Measurements from ENCODE around the gene KISS1R.
"Not testable (repeated sequence)": the region's sequence is repeated elsewhere in the genome, so short reads cannot be mapped to it uniquely, and the experiment has no call there.

KISS1R gene

GRCh38 chr19:953445-954271 is 36.5 kb downstream of the KISS1R start:
- no peak for DNase-seq (ENCODE audit: low read depth)

GRCh38 chr19:954272-954671 is 37.1 kb downstream of the KISS1R start:
- no peak for DNase-seq (ENCODE audit: low read depth)

GRCh38 chr19:954672-955494 is 37.8 kb downstream of the KISS1R start:
- no peak for DNase-seq (ENCODE audit: low read depth)

- DNase-seq (ENCODE audit: low read depth), result no peak
These were observed 39.0 kb downstream of the KISS1R start for GRCh38 chr19:955803-956765.

- DNase-seq (ENCODE audit: low read depth), result no peak
These were observed 39.8 kb downstream of the KISS1R start for GRCh38 chr19:956766-957440.

GRCh38 chr19:957578-957977 is 40.4 kb downstream of the KISS1R start:
- DNase-seq (ENCODE audit: low read depth), result not testable (repeated sequence)

GRCh38 chr19:958967-959855 is 42.1 kb downstream of the KISS1R start:
- no peak for DNase-seq (ENCODE audit: low read depth)

- no peak for DNase-seq (ENCODE audit: low read depth)
These were observed 42.9 kb downstream of the KISS1R start for GRCh38 chr19:960020-960419.

GRCh38 chr19:960601-960938 is 43.4 kb downstream of the KISS1R start:
- no peak for DNase-seq (ENCODE audit: low read depth)

- DNase-seq (ENCODE audit: low read depth), result no peak
These were observed 44.9 kb downstream of the KISS1R start for GRCh38 chr19:961866-962620.

- no peak for DNase-seq (ENCODE audit: low read depth)
These were observed 45.7 kb downstream of the KISS1R start for GRCh38 chr19:962683-963400.

GRCh38 chr19:963486-963951 is 46.4 kb downstream of the KISS1R start:
- DNase-seq (ENCODE audit: low read depth), result no peak

GRCh38 chr19:964116-964520 is 47.0 kb downstream of the KISS1R start:
- no peak for DNase-seq (ENCODE audit: low read depth)

GRCh38 chr19:964761-965694 is 47.9 kb downstream of the KISS1R start:
- DNase-seq (ENCODE audit: low read depth), result no peak

GRCh38 chr19:966485-967088 is 49.5 kb downstream of the KISS1R start:
- no peak for DNase-seq (ENCODE audit: low read depth)

Data from fibroblast of gingiva (primary cell).